Activated CD4-positive, alpha-beta T cell treated with anti-CD3 and anti-CD28 coated beads, Interleukin-2, amount 50 U/mL, for 48 hours (primary cell): ENCODE measurements around the gene DDC.
"Not testable (repeated sequence)": the region's sequence is repeated elsewhere in the genome, so short reads cannot be mapped to it uniquely, and the experiment has no call there.

Source experiments
- DNase-seq, 2 experiments: peaks; one replicate each; pipeline ENCODE4 v3.0.0-alpha.2; 2020

DDC gene

DNA sequence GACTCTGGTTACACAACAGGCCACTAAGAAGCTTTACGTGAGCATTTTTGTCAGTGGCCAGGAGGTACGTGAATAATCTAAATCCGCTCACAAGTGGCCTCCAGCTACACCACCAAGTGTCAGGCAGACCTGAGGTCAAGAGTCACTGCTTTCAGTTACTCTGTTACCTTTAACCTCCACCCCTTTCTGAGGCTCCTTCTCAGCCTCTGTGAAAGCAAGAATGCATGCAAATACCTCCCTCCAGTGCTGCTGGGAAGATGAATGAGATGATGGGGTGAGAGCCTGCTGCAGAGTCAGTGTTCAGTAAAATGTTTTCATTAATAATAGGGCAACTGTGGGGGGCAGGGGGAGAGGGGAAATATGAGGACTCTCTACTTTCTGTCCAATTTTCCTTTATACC, 11.2 kb downstream of the DDC start:
- DNase-seq, result no peak

DNA sequence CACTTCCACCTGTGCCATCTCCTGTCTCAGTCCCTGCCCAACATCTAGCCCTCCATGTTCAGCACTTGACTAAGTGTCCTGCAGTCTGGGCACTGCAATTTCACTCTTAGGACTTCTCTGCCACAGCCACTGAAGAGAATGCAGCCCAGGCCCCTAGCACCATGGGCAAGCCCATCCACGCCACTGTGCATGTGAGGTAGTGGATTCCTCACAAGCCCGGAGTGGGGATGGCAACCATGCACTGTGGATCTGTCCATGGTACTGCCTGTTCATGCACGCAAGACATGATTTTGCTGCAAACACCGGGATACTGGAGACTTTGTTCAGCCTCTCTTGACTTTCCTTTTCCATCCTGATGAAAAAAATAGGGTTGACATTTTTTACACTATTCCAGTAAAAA, 12.3 kb downstream of the DDC start:
- DNase-seq, result no peak

DNA sequence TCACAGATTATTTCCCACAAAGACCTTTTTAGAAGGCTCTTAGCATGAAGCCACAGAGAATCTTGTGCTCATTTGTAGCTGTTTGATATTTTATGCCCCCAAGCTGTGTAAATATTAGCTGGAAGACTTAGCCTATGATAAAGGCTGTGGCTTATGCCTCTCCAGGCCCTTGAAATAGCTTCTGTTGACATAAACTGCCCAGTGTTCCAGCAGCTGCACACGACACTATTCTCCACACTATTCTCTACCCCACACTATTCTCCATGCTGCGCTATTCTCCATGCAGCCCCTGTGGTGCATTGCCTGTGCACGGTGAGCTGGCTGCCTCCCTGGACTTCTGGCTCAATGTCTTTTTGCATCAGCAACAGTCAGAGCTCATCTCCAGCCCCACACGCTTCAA, 13.1 kb downstream of the DDC start:
- no peak for DNase-seq

DNA sequence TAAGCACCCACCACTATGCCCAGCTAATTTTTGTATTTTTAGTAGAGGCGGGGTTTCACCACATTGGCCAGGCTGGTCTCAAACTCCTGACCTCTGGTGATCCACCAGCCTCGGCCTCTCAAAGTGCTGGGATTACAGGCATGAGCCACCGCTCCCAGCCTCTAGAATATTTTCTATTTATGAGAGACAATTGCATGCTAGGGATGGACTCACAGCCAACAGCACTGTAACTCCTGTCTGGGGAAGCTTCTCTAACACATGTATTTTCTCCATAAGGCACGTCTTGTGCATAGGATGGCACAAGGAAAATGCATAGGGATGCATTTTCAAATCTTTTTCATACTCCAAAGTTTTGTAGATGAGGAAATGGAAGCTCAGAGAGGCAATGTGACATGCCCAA, 19.6 kb downstream of the DDC start:
- not testable (repeated sequence) for DNase-seq

DNA sequence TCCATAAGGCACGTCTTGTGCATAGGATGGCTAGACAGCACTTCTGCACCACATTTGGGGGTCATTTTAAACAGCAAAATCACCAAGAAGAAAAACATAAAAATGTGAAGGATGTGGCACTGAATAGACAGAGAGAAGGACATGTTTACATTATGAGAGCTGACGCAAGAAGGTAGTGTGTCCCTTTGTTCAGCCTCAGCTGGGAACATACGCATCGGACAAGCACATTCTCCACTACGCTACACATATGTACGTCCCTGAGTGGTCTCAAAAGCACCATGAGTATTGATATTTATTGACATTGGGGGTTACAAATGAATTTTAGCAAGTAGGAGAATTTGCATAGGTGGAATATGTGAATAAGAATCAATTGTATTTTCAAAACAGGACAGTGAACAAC, 20.2 kb downstream of the DDC start:
- DNase-seq, result no peak

DNA sequence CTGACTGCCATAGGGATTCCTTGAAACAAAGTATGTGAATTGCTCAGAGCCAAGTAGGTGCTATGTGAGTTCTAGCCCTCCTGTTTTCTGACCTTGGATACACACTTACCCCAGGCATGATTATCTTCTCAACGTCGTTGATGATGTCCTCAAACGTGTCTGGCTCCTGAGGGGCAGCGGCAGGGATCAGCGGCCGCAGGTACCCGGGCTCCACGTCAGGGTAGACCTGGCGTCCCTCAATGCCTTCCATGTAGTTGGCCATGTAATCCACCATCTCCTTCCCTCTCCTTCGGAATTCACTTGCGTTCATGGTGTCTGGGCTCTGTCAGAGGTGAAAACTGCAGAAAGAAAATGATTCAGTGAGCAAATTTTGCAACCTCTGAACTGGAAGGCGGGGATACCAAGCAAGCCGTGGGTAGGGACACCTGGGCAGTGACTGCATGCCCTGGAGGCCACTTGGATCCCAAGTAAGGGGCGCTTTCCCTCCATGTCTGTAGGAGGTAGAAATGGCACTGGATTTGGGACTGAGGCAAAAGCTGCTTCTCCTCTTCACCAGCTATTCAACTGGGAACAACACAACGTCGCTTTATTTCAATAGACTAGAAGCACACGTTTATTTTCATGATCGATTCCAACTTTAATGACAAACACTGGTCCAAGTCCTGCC, 21.3 kb downstream of the DDC start:
- DNase-seq, result no peak

DNA sequence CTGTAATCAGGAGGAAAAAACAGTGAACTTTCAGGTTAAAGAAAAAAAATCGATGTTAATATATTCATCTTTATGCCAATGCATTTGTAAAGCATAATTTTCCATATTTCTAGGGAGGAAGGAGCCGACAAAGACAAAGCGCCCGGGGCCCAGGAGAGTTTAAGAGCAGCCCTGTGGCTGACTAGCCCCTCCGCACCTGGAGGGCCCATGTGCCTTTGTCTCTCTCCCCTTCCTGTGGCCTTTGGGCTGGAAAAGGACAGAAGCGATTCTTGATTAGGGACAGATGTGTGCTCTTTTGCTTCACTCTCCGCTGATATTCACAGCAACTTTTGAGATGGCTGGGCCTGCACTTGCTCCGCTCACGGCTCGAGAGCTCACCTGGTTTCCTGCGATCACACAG, 23.1 kb downstream of the DDC start:
- no peak for DNase-seq

DNA sequence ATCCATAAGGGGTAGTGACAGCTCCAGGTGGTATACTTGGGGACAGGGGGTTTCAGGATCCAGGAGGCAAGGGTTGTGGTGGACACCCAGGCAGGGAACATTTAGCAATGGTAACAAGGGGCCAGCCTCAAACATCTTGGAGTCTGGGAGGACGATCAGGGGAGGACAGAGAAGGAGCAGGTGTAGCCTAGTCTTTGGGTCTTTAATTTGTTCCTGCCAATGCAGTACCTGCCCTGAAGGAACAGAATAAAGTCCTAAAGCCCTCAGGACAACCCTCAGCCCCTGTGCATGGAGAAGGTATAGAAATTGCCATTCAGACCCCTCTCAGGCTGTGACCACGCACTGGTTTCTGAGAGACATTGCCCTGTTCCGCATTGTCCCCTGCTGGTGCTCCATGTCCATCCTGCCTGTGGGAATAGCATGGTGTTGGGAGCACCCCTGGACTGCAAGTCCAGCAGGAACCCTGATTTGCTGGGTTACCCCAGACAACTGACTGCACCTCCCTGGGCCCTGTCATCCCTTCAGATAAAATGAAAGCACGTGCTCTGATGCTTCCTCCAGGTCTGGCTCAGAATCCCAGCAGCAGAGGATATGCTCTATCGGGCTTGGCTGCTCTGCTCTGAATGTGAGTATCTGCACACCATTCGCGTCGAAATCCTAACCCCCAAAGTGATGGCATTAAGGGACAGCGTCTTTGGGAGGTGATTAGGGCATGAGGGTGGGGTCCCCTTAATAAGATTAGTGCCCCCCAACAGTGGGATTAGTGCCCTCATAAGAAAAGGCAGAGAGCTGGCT, 24.2 kb downstream of the DDC start:
- DNase-seq, result no peak

DNA sequence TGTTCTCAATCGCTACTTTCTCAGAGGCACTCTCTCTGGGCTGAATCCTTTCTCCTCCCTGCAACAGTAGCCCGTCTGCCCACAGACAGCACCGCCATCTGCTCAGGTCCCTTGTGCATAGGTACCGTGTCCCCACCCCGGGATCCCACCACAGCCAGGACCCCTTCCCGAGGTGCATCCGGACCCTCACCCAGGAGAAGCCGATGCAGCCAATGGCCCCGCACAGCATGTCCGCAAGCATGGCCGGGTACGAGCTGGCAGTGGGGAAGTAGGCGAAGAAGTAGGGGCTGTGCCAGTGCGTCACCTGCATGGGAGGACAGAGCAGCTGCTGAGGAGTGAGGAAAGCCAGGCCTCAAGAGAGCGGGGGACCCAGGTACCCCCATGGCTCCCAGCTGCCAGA, 25.5 kb downstream of the DDC start:
- DNase-seq, result no peak

DNA sequence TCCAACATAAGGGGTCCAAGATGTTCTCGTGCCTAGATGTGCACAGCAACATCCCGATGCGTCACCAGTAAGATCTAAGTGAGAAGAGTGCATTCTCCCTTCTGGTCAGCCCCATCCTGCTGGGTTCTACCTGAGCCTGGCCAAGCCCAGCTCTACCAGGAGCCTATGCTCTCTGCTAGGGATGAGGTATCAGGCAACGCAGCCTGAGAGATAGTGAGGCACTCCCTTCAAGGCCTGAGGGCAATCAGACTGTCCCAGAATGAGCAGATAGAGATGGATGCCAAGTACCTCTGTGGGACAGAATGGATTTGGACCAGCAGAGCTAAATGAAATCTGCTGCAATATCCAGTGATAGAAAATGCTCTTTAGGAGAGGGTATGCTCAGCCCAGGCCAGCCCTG, 26.7 kb downstream of the DDC start:
- no peak for DNase-seq

DNA sequence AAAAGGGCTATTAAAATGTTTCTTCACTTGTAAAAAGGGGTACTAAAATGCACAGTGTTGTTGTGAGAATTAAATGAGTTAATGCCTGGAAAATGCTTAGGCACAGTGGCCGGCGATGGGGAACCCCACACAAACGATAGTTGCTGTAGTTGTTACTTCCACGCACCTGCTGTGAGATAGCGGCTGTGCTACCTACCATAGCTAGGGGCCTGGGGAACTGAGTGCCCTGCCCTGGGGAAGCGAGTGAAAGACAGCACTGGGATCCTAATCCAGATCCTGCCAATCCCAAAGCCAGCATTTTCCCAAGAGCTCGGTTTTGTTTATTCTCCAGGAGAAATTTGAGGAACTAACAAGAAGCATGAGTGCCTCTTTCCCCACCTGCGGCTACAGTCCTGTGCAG, 27.8 kb downstream of the DDC start:
- no peak for DNase-seq

DNA sequence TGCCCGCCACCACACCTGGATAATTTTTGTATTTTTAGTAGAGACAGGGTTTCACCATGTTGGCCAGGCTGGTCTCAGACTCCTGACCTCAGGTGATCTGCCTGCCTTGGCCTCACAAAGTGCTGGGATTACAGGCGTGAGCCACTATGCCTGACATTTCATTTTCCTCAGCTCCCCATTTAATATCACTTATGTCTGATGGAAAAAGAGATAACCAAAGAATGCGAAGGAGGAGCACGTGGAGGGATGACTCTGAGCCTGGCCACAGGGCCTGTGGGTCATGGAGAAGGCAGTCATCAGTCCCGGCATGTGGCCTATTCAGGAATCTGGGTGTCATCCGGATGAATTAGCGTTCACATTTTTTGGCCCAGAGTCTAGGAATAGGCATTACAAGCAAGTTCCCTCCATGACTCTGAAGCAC, 29.9 kb downstream of the DDC start:
- not testable (repeated sequence) for DNase-seq

DNA sequence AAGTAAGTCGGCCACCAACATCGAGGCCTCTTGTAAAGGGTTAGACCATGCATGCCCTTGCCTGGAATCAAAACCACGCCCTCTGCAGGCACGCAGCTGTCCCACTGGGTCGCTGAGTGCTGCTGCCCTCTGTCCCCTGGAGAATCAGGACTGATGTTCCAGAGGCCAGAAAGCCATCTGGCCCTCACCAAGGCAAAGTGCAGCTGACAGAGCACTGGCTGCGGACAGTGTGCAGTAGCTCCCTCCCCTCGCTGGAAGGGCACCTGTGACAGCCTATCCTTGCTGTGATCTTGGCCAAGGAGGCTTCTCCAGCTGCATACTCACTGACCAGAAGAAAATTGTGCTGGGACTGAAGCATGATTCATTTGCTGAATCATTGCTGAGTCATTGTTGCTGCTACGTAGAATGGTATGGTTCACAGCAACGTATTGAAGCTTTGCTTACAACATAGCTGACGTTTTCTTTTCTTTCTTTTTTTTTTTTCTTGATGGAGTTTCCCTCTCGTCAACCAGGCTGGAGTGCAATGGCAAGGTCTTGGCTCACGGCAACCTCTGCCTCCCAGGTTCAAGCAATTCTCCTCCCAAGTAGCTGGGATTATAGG, 30.4 kb downstream of the DDC start:
- DNase-seq, result no peak

DNA sequence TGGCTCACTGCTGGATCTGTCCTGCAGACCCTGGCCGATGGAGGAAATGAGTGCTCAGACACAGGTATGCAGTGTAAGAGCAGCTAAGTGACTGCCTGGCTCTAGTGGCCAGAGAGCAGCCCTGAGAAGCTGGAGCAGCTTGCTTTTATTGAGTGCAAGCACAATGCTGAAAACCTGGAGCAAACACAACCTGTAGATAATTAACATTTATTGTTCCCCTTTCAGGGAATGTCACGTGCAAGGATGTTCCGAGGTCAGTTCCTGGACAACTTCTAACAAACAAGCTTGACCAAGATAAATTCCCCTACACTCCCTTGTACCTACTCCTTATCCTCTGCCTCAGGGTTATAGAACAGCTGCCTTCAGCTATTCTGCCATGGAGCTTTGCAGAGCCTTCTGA, 31.3 kb downstream of the DDC start:
- no peak for DNase-seq

DNA sequence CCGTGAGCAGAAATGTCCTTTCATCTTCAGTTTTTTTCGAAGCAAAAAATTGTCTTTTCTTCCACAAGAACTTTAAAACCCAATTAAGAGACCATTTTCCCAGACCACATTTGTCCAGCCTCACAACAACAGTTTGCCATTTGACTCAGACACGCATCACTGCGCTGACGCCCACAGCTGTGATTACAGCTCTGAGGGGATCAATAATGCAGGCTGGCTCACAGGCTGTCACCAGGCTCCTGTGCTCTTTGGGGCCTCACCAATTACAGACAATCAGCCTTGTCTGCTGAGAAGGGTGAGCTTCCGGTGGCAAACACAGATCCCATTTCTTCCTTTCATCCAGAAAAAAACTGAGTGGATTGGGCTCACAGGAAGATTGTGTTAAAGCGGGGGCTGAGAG, 33.3 kb downstream of the DDC start:
- DNase-seq, result peak; percentile 7 to 20

DNA sequence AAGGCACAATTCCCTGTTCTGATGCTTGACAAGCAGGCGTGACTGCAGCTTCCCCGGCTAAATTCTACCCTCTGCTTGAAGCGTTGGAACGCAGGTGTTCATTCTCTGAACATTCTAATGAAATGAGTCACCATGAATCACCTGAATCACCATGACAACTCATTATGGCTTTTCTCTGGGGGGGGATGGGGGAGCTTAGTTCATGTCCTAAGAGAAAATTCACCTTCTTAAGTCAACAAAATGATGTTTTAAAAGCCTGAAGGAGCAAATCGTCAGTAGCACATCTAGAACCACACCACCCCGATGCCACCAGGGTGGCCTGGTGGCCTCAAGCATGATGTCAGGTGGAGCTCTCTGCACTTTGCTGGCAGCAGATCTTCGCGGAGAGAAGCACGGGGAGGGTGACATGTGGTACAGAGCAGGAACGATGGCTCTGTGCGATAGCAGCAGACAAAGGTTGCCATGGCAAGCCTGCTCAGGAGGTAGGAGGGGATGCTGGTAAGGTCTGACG, 33.7 kb downstream of the DDC start:
- DNase-seq, result peak; percentile 16 to 26

DNA sequence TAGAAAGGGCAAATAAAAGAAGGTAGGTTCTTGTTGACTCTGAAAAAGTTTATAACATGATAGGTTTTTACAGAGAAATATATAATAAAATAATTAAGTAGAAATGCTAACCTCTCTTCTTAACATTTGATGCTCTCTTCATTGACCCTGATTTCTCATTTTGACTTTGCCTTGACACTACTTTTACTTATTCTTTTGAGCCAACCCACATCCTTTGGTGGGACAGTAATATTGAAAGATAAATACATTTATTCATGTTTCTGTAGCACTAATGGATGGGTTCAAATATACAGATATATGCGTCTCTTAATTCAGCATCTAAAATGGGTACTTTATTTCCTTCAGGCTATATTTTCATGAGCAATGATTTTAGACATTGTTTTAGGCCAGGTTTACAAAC, 34.4 kb downstream of the DDC start:
- no peak for DNase-seq

DNA sequence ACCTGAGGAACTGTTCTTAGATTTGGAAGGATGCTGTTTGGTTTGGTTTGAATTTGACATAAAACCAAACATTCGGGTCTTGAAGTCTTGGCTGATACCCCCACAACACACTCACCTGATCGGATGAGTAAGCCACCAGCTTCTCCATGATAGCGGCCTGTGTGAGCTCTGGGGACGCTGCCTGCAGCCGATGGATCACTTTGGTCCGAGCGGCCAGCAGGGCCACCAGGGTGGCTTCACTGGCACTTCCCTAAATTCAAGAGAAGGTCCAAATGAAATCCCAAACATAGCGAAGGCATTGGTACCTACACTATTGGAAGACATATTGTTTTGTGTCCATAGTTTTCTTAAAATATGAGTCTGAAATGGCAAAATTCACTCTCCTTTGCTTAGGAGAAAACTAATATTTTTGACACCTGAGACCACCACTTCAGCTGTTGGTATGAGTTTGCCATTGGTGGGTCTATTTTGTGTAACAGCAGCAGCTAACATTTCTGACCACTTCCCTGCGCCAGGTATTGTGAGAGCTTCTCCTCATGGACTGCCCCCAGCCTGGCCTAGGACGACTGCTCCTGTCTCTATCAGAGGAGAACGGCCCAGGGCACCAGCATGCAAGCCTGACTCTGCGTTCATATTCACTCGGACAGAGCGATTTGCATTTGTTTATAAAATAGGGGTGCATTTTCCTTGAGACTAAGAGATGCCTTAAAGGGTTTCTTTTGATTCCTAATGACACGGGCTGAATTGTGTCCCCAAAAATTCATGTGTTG, 35.9 kb downstream of the DDC start:
- DNase-seq, result no peak

DNA sequence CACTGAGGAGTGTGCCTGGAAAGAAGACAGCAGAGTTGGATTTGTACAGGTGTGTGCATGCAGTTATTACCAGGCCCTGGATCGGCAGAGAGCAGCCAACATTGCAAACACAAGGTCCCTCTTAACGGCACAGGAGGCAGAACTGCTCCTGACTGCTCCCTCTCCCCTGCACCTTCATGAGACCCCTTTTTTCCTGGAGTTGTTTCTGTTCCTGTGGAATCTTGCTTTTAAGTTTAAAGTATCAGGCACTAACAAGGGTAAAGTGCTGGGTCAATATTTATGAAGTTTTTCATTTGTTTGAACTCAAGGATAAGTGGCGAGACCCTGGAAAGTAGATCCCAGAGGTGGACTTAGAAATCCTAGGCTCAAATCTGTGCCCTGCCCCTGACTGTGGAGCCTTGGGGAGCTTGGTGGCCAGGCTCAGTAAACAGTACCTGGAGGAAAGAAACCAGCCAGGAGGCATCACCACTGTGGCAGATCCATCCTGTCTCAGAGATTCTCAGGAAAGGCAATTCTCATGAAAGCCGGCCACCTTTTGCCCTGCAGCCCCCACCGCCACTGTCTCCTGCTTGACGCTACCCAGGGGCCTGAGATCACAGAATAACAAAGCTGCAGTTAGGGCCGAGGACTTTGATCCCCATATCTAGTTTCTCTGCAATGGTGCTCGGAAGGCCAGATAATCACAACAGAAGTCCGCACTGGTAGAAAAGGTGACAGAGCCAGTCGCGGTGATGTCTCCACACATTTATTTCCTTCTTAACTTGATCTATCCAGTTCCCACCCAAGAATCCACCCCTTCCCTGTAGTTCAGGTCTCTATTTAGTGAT, 36.7 kb downstream of the DDC start:
- no peak for DNase-seq

DNA sequence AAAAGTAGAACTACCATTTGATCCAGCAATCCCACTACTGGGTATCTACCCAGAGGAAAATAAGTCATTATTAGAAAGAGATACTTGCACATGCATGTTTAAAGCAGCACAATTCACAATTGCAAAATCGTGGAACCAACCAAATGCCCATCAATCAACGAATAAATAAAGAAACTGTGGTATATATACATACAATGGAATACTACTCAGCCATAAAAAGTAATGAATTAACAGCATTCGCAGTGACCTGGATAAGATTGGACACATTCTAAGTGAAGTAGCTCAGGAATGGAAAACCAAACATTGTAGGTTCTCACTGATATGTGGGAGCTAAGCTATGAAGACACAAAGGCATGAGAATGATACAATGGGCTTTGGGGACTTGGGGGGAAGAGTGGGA, 45.9 kb downstream of the DDC start:
- DNase-seq, result not testable (repeated sequence)

DNA sequence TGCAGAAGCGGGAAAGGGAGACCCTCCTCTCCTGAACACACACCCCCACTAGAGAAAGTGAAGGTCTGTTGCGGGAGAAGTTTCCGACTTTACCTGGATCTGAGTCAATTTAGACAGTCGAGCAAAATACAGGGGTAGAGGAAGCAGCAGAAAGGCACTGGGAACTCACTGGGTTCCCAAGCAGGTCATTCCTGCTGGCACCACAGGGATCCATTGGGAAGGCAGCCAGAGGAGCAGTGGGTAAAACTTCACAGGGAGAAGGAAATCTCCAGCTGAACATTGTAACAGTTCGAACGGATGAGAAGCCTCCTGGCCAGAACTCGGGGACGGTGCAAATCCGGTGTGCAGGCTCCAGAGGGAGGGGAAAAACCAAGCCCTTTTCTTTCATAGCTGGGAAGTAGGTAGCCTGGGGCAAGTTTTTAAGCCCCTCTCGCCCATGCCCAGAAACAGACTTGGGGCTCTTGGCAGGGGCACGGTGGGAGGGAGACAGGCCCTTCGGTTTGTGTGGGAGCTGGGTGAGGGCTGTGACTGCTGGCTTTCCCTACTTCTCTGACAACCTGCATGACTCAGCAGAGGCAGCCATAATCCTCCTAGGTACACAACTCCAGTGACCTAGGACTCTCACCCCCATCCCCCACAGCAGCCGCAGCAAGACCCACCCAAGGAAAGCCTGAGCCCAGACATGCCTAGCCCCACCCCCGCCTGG, 51.9 kb downstream of the DDC start:
- DNase-seq, result no peak

DNA sequence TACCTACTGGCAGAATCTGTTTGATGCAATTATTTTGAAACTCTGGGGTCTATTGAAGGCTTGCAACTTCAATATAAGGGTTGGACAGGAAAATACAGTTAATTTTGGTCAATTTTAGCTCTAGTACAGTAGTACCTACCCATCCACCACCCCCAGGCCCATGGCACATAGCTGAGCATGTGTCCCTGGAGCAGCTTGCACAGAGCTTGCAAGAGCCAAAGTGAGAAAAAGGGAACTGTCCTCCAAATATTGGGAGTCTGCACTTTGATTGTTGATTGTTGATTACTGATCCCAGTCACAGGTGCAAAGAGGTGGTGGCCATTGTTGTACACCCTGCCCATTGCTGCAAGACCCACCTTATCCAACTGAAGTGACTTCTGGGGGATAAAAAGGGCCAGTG, 52.8 kb downstream of the DDC start:
- no peak for DNase-seq
